Ovary (tissue), 3 donors: ENCODE results near the gene TBC1D8.

Source experiments
- CTCF ChIP-seq, 3 donors: fragments of 450-650 bp in 2 of 3; fragments of 200-600 bp in 1 of 3; IDR thresholded peaks; one replicate each; pipeline versions ENCODE4 v1.5.1 to v1.8.0; 2016 to 2022; ENCODE audit warnings: antibody characterized with exemption in 3 of 3, mild to moderate bottlenecking in 1 of 3
- EP300 ChIP-seq: sonication (generic); formaldehyde crosslinking; IDR thresholded peaks from one replicate; pipeline ENCODE4 v1.6.1; 2017; ENCODE audit warnings: antibody characterized with exemption
- donor health status: DM: no; HTN: no; CAD: no.

DNA sequence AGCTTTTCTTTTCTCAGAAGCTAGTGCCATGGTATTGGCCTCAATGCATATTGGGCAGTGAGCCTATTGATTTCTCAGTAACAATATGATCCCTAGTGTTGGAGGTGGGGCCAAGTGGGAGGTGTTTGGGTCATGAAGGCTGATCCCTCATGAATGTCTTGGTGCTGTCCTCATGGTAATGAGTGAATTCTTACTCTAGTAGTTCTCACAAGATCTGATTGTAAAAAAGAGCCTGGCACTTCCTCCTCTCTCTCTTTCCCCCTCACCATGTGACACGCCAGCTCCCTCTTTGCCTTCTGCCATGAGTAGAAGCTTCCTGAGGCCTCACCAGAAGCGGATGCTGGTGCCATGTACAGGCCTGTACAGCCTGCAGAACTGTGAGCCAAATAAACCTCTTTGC lies 12.8 kb upstream of the TBC1D8 start:
- TF ChIP-seq CTCF (IDR thresholded peaks at IDR 0.05) (no peak), EP300 (no peak)
